Neural progenitor cell (in vitro differentiated cells): ENCODE data around the gene FAM185A. TPM values are rescaled to one million over a fixed set of nuclear protein-coding genes. Genes with fewer than 3 reads are reported as not detected.
"Not testable (repeated sequence)": the region's sequence is repeated elsewhere in the genome, so short reads cannot be mapped to it uniquely, and the experiment has no call there.

Source experiments
- DNase-seq: peaks from one replicate; pipeline ENCODE4 v3.0.0-alpha.2; 2016; ENCODE audit warnings: low spot score
- H2AFZ ChIP-seq: fragments of 200-600 bp; sonication (generic); replicated peaks from 2 replicates; pipeline ENCODE4 v1.6.1; 2016; ENCODE audit warnings: antibody characterized with exemption
- H3F3A ChIP-seq: fragments of 200-600 bp; sonication (generic); 2 replicates; pipeline ENCODE4 v1.6.1; 2016; ENCODE audit warnings: antibody characterized with exemption, low read depth
- H3K27ac ChIP-seq: fragments of 200-600 bp; sonication (generic); 2 replicates; pipeline ENCODE4 v1.5.1; 2016; ENCODE audit warnings: mild to moderate bottlenecking
- H3K27me3 ChIP-seq: fragments of 200-600 bp; sonication (generic); 2 replicates; pipeline ENCODE4 v1.6.1; 2016; ENCODE audit warnings: mild to moderate bottlenecking, moderate library complexity
- H3K36me3 ChIP-seq: fragments of 200-600 bp; sonication (generic); 2 replicates; pipeline ENCODE4 v1.5.1; 2016
- H3K4me1 ChIP-seq: fragments of 200-600 bp; sonication (generic); 2 replicates; pipeline ENCODE4 v1.6.1; 2016; ENCODE audit warnings: mixed run types
- H3K4me2 ChIP-seq: fragments of 200-600 bp; sonication (generic); 2 replicates; pipeline ENCODE4 v1.6.1; 2016
- H3K4me3 ChIP-seq: fragments of 200-600 bp; sonication (generic); 2 replicates; pipeline ENCODE4 v1.5.1; 2016
- H3K79me2 ChIP-seq: fragments of 200-600 bp; sonication (generic); 2 replicates; pipeline ENCODE4 v1.6.1; 2016; ENCODE audit warnings: low read depth
- H3K9ac ChIP-seq: fragments of 200-600 bp; sonication (generic); 2 replicates; pipeline ENCODE4 v1.6.1; 2016
- H3K9me3 ChIP-seq: fragments of 200-600 bp; sonication (generic); 2 replicates; pipeline ENCODE4 v1.5.1; 2016; ENCODE audit warnings: low read depth
- H4K20me1 ChIP-seq: fragments of 200-600 bp; sonication (generic); 2 replicates; pipeline ENCODE4 v1.6.1; 2016; ENCODE audit warnings: low read depth
- H3K27ac Mint-ChIP-seq: 3 replicates; pipeline ENCODE4 v1.8.0; 2021; ENCODE audit warnings: mixed read lengths
- H3K27me3 Mint-ChIP-seq: 2 replicates; pipeline ENCODE4 v1.8.0; 2022; ENCODE audit warnings: low read depth, mild to moderate bottlenecking, inconsistent platforms, moderate library complexity, mixed read lengths; ENCODE audit not compliant: insufficient read depth
- H3K36me3 Mint-ChIP-seq: 3 replicates; pipeline ENCODE4 v1.8.0; 2021; ENCODE audit warnings: mixed read lengths
- H3K4me1 Mint-ChIP-seq: 3 replicates; pipeline ENCODE4 v1.8.0; 2021; ENCODE audit warnings: mixed read lengths
- H3K4me3 Mint-ChIP-seq: 3 replicates; pipeline ENCODE4 v1.8.0; 2021; ENCODE audit warnings: mild to moderate bottlenecking, moderate library complexity, mixed read lengths
- H3K9me3 Mint-ChIP-seq: 3 replicates; pipeline ENCODE4 v1.8.0; 2020; ENCODE audit warnings: mixed read lengths
- total RNA-seq: library from RNA; depleted of rRNA; stranded (reverse); fragments of >200 nt; gene quantifications from 2 replicates; pipeline ENCODE4 v1.2.3, GENCODE V29; 2015; ENCODE audit warnings: low replicate concordance

FAM185A gene
- 16.6 and 19.9 TPM in 2 replicates for total RNA-seq

DNA sequence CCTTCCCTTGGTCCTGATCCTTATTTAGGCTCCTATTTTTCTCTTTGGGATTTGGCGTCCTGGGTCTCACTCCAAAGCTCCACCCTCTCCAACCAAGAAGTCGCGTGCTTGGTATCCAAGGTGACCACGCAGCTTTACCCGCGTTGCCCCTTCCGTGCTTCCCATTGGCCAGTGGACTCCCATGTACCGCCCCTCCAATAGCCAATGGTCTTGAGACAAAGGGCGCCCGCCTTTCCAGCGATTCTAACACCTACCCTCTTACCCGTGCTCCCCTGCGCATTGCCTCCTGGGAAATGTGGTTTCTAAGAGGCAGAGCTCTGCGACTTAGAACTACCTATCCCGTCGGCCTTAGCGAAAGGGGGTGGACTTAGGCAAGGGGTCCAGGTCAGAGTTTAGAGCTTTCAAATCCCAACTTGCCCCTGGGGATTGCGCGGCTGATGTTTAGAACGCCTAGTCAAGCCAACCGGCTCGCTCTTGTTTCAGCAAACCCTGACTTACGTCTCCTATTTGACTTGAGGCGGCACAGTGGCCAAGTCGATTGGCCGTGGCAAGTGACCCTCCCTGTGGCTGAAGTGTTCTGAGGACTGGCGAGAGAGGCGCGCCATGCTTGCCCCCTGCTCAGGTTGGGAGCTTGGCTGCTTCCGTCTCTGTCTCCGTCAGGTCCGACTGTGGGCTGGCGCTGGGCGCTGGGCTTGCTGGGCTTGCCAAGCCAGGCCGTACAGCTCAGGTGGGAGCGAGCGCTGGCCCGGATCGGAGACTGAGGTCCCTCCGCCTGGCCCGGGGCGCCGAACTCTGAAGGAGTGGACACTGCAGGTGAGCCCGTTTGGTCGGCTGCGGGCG lies at the start of gene FAM185A:
TSS of gene FAM185A (plus strand) at position 395 of the 840 bp plus-strand sequence. CDS start at position 604, 209 bp downstream.
- DNase-seq: peak; percentile 99
- H3K27me3 ChIP-seq, H3K27ac Mint-ChIP-seq, H3F3A ChIP-seq, H3K36me3 ChIP-seq, H3K4me1 ChIP-seq, H3K9ac ChIP-seq, H3K27me3 Mint-ChIP-seq, H3K36me3 Mint-ChIP-seq, H3K9me3 ChIP-seq, H4K20me1 ChIP-seq, H3K9me3 Mint-ChIP-seq: not testable (repeated sequence)
- Mint-ChIP-seq H3K4me1 (peaks cover 20% of the 10 kb centered on the region), H3K4me3 (peak within 1 kb of the TSS; percentile 92)
- Histone ChIP-seq H2AFZ (peak within 1 kb of the TSS; percentile 95), H3K4me2 (peak within 1 kb of the TSS; percentile 86), H3K79me2 (peaks cover 15% of the 10 kb centered on the region), H3K27ac (peak within 1 kb of the TSS; percentile 34), H3K4me3 (peak within 1 kb of the TSS; percentile 64)

DNA sequence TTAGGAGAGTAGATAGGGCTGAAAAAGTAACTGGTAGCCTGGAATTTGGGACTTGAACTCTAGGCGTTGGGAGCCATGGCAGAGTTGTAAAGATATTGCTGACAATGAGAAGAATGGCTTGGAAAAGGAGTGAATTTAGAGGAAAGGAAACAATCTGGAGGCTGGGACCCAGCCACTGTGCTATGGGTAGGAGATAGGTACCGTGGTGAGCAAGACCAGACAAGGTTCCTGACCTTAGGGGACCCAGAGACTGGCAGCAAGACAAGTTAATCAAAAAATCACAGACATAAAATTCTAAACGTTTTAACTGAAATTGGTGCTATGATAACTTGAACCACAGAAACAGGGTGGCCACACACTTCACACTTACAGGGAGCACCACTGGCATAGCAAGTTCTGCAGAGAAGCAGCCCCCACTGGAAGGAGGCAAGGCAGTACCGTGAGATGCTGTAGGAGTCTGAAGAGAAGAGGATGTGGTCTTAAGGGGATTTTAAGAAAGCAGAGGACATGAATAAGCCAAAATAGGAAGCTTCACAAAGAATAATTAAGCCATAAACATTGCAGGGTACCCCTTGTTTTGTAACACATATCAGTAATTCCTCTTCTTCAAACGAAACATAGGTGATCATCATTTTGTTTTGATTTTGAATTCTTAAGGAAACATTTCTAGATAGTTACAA lies 35.6 kb upstream of the FAM185A start:
- H3K27ac Mint-ChIP-seq, H3K79me2 ChIP-seq, H3K4me3 Mint-ChIP-seq, H3K36me3 Mint-ChIP-seq, H3K9me3 ChIP-seq, H3K9me3 Mint-ChIP-seq, H3K9ac ChIP-seq, H3K4me1 Mint-ChIP-seq, H3F3A ChIP-seq, H2AFZ ChIP-seq, H3K27me3 Mint-ChIP-seq, H3K27ac ChIP-seq, H3K4me1 ChIP-seq, H3K4me2 ChIP-seq, H4K20me1 ChIP-seq, H3K4me3 ChIP-seq, H3K36me3 ChIP-seq, DNase-seq, H3K27me3 ChIP-seq: not testable (repeated sequence)

DNA sequence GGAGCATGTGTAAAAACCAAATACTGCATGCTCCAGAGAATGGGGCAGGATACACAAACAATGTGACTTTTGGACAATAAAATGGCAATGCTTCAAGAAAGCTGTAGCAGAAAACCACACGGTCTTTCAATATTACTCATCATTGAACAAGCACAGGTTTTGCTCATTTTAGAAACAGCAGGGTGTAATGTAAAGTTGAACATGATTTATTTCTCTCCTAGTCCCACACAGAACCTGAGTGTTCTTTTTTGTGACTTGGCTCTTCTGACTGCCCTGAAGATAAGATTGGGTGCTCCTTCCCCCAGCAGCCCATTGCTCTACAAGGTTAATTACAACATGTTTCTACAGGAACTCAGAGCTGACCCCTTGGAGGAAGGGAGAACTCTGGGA lies 35.1 kb upstream of the FAM185A start:
- not testable (repeated sequence) for H3K27ac Mint-ChIP-seq, H3K4me1 ChIP-seq, H3K27me3 ChIP-seq, H3K9me3 ChIP-seq, H2AFZ ChIP-seq, H3K79me2 ChIP-seq, H3K36me3 Mint-ChIP-seq, H3K4me2 ChIP-seq, H3K27ac ChIP-seq, H3K4me3 Mint-ChIP-seq, H3K27me3 Mint-ChIP-seq, H3K4me3 ChIP-seq, H4K20me1 ChIP-seq, H3F3A ChIP-seq, H3K9ac ChIP-seq, H3K9me3 Mint-ChIP-seq, H3K36me3 ChIP-seq, DNase-seq, H3K4me1 Mint-ChIP-seq

DNA sequence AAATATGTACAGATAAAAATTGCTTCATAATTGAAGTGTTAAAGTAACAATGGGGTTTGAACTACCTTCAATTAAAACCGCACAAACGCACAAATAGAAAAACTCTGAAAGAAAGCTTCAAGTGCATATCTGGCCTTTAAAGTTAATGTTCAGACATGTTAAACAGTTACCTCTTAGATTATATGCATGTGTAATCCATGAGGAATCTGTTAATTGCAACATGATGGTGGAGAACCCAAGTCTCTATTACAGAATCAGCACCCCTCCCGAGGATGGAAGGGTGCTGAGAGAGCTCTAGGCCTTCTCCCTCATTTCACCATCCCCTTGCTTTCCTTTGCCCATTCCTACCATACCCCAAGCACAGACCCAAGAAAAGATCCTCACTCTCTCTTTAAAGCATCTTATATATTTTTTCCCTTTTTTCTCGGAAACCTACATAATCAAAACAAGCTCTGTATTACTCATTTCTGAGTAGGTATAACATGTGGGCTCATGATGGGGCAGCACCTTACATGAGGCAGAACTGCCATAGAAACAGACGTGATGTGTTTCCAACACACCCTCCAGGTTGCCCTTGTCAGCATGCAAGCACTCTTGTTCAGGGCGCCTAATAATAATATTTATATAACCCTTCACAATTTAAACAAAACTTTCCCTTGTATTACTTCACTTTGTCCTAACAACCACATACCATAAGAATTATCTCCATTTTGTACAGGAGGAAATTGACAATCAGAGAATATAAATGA lies 33.9 kb upstream of the FAM185A start:
- not testable (repeated sequence) for H3K27me3 Mint-ChIP-seq, H3K27ac Mint-ChIP-seq, H2AFZ ChIP-seq, H3K9me3 Mint-ChIP-seq, H3K4me1 Mint-ChIP-seq, H3K27me3 ChIP-seq, H3F3A ChIP-seq, H3K9me3 ChIP-seq, H3K4me3 Mint-ChIP-seq, H3K36me3 ChIP-seq, H3K36me3 Mint-ChIP-seq, DNase-seq, H3K4me3 ChIP-seq, H3K79me2 ChIP-seq, H3K4me1 ChIP-seq, H4K20me1 ChIP-seq, H3K4me2 ChIP-seq, H3K27ac ChIP-seq, H3K9ac ChIP-seq

DNA sequence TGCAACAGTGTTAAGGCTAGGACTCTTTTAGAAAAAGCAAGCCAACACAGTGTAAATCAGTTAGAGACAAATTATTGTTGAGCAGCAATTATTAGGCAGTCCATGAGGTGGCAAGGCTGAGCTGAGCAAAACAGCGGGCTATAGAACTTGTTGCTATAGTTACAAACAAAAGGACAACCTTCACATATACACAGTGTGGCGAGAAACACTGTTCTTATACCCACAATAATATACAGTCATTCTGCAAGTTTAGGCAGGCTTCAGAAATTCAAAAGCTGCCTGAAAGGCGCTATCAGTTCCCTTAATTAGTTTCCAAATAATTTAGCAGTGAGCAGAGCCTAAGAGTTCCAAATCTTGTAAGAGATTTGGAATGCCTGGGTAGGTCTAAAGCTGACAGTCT lies 33.1 kb upstream of the FAM185A start:
- H2AFZ ChIP-seq, H3K27me3 ChIP-seq, H3K9me3 ChIP-seq, H3K27me3 Mint-ChIP-seq, H3K4me1 ChIP-seq, H3F3A ChIP-seq, H3K4me3 Mint-ChIP-seq, H3K9me3 Mint-ChIP-seq, DNase-seq, H3K27ac Mint-ChIP-seq, H3K4me2 ChIP-seq, H3K36me3 Mint-ChIP-seq, H3K27ac ChIP-seq, H3K4me1 Mint-ChIP-seq, H3K9ac ChIP-seq, H3K4me3 ChIP-seq, H3K36me3 ChIP-seq, H3K79me2 ChIP-seq, H4K20me1 ChIP-seq: not testable (repeated sequence)

DNA sequence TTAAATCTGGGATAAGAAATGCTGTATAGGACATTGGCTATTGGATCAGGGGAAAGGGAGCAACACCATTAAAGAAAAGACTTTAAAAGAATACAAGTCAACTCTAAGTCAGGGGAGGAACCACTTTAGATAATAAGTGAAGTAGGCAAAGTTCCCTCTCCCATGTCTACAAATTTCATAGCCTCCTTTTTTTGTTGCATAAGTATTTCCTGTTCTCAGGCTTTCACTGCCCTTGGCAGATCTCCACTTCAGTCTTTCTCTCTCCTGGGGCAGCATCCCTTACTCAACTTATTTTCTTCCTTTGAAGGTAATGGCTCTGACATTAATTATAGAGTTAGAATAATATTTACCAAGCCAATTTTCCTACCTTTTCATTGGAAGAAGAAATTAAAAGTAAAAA lies 30.3 kb upstream of the FAM185A start:
- H3K27ac ChIP-seq, H3K4me1 ChIP-seq, H3K27me3 ChIP-seq, H3K9ac ChIP-seq, H3K9me3 ChIP-seq, H3K27ac Mint-ChIP-seq, H3K27me3 Mint-ChIP-seq, H3K79me2 ChIP-seq, DNase-seq, H3K36me3 ChIP-seq, H3K36me3 Mint-ChIP-seq, H3K4me3 ChIP-seq, H3K4me3 Mint-ChIP-seq, H3F3A ChIP-seq, H3K9me3 Mint-ChIP-seq, H3K4me1 Mint-ChIP-seq, H2AFZ ChIP-seq, H4K20me1 ChIP-seq, H3K4me2 ChIP-seq: not testable (repeated sequence)

DNA sequence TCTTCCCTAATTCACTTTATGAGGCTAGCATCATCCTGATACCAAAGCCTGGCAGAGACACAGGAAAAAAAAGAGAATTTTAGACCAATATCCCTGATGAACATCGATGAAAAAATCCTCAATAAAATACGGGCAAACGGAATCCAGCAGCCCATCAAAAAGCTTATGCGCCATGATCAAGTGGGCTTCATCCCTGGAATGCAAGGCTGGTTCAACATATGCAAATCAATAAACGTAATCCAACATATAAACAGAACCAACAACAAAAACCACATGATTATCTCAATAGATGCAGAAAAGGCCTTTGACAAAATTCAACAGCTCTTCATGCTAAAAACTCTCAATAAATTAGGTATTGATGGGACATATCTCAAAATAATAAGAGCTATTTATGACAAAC lies 22.6 kb upstream of the FAM185A start:
- not testable (repeated sequence) for H3K4me2 ChIP-seq, H4K20me1 ChIP-seq, H3K9me3 Mint-ChIP-seq, H3K27me3 ChIP-seq, H3K36me3 ChIP-seq, H3K27ac Mint-ChIP-seq, H3K9ac ChIP-seq, H3F3A ChIP-seq, H3K4me3 Mint-ChIP-seq, H3K36me3 Mint-ChIP-seq, H3K27me3 Mint-ChIP-seq, H3K4me1 ChIP-seq, H2AFZ ChIP-seq, H3K9me3 ChIP-seq, H3K4me3 ChIP-seq, H3K4me1 Mint-ChIP-seq, H3K27ac ChIP-seq, DNase-seq, H3K79me2 ChIP-seq

DNA sequence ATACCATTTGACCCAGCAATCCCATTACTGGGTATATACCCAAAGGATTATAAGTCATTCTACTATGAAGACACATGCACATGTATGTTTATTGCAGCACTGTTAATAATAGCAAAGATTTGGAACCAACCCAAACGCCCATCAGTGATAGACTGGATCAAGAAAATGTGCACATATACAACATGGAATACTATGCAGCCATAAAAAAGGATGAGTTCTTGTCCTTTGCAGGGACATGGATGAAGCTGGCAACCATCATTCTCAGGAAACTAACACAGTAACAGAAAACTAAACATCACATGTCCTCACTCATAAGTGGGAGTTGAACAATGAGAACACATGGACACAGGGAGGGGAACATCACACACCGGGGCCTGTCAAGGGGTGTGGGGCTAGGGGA lies 19.1 kb upstream of the FAM185A start:
- not testable (repeated sequence) for H3K27ac Mint-ChIP-seq, H3K4me3 ChIP-seq, H3K27me3 Mint-ChIP-seq, DNase-seq, H3K4me1 Mint-ChIP-seq, H3K9ac ChIP-seq, H2AFZ ChIP-seq, H3K27ac ChIP-seq, H3F3A ChIP-seq, H3K36me3 Mint-ChIP-seq, H3K79me2 ChIP-seq, H3K4me1 ChIP-seq, H3K9me3 ChIP-seq, H4K20me1 ChIP-seq, H3K4me3 Mint-ChIP-seq, H3K27me3 ChIP-seq, H3K36me3 ChIP-seq, H3K9me3 Mint-ChIP-seq, H3K4me2 ChIP-seq
